HG02981 (cell line): ENCODE measurements around the gene UBE4A.

Source experiments
- ATAC-seq: cut with Tn5 transposase; IDR thresholded peaks from one replicate; pipeline ENCODE4 v1.9.1; 2021; ENCODE audit warnings: mild to moderate bottlenecking, moderate library complexity; ENCODE audit not compliant: unreplicated experiment

UBE4A gene

DNA sequence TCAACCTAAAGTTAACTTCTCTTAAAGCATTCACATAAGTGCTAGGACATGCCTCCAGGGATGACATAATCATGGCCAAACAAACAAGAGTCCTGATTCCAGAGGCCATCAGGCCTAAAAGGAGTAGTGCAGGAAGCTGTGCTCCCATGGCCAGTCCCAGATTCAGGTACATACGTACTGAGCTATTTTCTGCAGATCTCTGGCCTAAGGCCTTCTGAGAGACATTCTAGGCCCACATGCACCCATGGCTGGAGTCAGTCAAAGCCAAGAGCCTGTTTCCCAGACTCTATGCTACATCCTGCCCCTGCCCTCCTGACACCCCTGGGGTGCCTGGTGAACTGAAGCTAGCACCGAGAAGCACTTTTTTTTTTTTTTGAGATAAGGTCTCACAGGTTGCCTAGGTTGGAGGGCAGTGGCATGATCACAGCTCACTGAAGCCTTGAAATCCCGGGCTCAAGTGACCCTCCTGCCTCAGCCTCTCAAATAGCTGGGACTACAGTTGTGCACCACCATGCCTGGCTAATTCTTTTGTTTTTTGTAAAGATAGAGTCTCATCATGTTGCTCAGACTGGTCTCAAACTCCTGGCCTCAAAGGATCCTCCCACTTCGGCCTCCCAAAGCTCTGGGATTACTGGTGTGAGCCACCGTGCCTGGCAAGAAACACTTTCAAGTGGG lies 17.4 kb upstream of the UBE4A start:
- ATAC-seq, result no peak

DNA sequence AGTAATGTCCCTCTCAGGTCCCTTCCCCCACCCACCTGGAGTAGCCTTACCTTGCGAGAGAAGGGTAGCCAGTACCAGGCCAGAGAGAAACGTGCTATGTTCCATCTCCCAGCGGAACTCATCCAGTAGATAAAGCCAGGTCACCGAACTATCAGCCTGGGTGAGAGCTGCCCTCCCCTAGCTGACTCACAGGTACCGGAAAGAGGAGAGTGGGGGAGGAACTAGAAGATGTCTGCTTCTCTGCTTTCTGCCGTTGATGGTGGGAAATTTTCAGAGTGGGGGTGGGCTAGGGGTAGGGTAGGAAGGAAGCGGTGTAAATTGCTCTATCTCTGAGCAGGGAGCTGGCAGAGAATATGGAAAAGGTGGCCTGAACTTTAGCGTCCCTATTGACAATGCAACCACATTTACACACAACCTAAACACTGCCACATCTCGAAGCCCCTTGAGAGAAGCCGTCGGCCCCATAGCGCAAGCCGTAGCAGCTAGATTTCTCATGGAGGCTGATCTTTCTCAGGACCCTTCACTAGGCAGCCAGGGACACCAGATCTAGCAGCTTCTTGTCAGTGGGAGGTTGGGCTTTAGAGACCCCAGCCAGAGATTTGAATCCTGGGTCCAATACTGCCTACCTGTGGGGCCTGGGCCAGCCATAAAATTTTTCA lies 16.8 kb upstream of the UBE4A start, which contains the start of gene CD3D:
Gene CD3D (minus strand): TSS at position 203 of the 659 bp plus-strand sequence. CDS start 98 bp downstream, at position 105.
- no peak for ATAC-seq

DNA sequence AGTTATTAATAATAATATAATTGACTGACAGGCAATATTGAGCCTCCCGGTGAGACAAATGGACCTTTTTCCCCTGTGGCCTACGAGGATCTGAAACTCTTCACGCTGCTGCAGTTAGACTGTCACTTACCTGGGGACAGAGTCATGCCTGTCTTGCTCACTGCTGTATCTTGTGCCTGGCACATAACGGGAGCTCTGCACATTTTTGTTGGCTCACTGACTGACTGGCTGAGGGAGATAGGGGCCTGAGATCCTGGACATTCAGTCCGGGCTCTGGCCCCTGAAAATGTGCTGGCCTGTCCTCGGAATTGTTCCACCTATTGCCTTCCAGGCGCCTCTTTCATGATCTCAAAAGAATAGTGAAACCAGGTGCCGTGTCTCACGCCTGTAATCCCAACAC lies 16.2 kb upstream of the UBE4A start:
- no peak for ATAC-seq

DNA sequence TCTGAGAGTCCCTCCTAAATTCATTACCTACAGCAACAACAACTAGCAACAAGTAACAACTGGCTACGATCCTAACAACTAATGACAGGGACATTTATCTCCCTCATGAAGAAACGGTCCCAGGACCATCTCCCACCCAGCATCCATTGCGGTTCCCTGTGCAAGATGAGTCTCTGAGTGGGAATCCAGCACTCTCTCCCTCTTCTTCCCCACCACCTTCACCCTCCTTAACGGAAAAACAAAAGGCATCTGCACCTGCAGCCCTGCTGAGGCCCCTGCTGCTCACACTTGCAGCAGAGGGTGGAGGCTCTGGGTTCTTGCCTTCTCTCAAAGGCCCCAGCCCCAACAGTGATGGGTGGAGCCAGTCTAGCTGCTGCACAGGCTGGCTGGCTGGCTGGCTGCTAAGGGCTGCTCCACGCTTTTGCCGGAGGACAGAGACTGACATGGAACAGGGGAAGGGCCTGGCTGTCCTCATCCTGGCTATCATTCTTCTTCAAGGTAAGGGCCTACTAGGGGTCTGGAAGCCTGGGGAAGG lies 15.4 kb upstream of the UBE4A start, which contains the start of gene CD3G:
Gene CD3G (plus strand): TSS at position 364 of the 535 bp plus-strand sequence. CDS start 80 bp downstream, at position 444.
- ATAC-seq, result no peak

DNA sequence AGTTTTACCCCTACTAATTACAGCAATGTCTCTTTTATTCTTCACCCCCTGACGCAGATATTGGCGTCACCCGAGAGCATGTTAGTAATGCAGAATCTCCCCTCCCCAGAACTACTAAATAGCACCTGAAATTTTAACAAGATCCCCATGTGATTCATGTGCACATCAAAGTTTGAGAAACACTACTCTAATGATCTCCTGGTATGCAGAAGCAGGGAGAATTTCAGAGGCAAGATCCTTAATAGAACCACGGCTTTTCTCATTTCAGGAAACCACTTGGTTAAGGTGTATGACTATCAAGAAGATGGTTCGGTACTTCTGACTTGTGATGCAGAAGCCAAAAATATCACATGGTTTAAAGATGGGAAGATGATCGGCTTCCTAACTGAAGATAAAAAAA lies 9.9 kb upstream of the UBE4A start:
- ATAC-seq, result no peak

DNA sequence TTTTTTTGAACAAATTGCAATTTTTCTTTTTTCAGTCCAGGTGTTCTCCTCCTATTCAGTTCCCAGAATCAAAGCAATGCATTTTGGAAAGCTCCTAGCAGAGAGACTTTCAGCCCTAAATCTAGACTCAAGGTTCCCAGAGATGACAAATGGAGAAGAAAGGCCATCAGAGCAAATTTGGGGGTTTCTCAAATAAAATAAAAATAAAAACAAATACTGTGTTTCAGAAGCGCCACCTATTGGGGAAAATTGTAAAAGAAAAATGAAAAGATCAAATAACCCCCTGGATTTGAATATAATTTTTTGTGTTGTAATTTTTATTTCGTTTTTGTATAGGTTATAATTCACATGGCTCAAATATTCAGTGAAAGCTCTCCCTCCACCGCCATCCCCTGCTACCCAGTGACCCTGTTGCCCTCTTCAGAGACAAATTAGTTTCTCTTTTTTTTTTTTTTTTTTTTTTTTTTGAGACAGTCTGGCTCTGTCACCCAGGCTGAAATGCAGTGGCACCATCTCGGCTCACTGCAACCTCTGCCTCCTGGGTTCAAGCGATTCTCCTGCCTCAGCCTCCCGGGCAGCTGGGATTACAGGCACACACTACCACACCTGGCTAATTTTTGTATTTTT lies 6.2 kb upstream of the UBE4A start:
- no peak for ATAC-seq

DNA sequence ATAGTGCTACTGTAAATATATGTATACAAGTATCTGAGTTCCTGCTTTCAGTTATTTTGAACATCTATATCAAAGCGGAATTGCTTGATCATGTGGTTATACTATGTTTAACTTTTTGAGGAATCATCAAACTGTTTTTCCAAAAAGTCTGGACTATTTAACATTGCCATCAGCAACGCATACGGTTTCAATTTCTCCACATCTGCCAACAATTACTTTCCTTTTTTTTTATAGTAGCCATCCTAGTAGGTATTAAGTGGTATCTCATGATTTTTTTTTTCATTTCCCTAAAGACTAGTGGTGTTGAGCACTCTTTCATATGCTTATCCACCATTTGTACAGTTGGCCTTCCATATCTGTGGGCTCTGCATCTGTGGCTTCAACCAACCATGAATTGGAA lies 1.3 kb upstream of the UBE4A start:
- no peak for ATAC-seq

DNA sequence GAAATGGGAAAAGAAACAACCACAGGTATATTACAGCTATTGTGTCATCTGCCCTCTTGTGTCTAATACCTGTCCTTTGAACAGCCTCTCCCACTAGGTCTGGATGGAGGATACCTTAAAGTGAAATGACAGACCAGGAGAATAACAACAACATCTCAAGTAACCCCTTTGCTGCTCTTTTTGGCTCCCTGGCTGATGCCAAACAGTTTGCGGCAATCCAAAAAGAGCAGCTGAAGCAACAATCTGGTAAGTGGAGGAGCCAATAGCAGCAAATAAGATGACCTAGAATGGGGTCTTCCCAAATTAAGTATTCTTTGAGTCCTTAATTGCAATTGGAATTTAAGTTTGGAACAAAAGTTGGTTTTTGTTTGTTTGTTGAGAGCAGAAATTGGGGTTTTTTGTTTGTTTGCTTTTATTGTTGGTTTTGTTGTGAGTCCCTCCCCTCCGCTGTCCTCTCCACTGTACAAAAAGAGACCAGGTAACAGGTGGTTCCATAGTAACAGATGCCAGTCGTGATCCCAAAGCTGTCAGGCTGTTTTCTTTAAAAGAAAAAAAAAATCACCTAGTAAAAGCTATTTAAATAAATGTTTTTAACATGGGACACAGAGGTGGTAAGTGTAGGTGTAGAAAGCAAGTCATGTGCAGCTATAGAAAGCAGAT lies 5.7 kb downstream of the UBE4A start:
- no peak for ATAC-seq

DNA sequence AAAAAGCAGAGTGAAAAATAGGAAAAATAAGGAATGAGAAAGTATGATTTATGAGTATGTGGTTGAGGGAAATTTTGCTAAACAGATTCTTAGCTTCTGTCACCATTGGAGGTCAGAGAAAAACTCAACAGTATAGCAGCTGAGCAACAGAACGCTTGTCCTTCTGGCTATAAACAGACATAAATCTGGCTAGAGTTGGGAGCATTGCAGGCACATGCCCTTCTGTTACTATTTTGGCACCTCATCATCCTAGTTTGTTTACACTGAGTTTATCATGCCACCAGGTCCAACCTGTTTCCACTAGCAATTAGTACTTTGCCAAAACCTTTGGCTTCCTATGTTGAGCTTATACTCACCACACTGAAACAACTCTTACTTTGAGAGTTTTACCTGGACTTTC lies 6.9 kb downstream of the UBE4A start:
- ATAC-seq, result no peak

DNA sequence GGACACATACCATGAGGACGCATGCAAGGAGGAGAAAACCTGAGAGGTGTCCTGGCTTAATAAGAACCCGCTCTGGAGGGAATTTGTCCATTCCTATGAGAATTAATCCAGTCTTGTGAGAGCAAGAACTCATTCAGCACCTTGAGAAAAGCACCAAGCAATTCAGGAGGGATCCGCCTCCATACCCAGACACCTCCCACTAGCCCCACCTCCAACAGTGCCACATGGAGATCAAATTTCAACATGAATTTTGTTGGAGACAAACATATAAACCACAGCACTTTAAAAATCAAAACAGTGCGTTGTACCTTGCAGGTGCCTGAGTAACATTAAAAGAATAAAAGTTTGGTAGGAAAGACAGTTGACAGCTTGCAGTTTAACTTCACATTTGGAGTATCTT lies 11.4 kb downstream of the UBE4A start:
- no peak for ATAC-seq

DNA sequence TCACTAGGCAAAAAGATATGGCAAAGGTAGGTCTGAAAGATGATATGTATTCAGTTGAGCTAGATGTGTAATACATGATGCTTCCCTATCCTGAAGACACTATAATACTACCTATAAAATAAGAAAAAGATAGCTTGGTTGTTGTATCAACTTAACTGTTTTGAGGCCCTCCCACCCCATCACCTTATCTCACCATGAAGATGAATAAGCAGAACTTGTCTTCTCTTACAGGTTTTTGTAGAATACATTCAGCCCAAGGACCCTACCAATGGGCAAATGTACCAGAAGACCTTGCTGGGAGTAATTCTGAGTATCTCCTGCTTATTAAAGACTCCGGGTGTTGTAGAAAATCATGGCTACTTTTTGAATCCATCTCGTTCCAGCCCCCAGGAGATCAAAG lies 13.9 kb downstream of the UBE4A start:
- ATAC-seq, result no peak

DNA sequence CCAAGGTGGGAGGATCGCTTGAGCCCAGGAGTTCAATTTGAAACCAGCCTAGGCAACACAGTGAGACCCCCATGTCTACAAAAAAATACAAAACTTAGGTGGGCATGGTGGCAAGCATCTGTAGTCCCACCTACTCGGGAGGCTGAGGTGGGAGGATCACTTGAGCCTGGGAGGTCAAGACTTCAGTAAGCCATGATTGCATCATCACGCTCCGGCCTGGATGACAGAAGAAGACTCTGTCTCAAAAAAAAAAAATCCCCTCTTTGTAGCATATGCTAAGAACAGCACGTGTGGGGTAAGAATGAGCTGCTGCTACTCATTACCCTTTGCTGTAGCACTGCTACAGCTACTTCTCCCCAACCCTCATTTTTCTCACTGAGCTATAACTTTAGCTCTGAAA lies 14.5 kb downstream of the UBE4A start:
- ATAC-seq, result no peak

DNA sequence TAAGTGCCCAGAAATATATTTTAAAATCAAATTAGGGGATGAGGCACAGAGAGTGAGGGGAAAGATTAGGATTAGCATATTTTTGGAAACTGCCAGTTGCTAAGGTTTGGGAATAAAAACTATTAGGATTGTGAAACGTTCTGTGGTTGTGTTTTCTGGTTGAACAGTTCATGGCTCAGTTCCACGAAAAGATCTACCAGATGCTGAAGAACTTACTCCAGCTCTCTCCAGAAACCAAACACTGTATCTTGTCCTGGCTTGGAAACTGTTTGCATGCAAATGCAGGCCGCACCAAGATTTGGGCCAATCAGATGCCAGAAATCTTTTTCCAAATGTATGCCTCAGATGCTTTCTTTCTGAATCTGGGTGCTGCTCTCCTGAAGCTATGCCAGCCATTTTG lies 15.3 kb downstream of the UBE4A start:
- ATAC-seq, result no peak

DNA sequence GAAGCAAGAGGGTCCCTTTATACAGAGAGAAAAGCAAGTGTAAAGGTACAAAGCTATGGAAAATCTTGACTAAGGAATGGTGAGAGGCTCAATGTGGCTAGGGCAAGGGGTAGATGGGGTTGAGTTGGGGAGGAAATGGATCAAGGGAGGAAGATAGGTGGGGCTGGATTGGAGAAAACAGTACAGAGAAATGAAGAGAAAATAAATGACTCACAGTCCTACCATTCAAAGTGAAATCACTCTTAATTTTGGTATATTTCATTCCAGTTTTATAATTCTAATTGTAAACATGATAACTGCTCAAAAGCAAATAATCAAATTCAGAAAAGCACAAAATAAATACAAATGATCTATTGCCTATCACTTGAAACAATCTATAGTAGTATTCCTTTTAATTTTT lies 16.6 kb downstream of the UBE4A start:
- no peak for ATAC-seq

DNA sequence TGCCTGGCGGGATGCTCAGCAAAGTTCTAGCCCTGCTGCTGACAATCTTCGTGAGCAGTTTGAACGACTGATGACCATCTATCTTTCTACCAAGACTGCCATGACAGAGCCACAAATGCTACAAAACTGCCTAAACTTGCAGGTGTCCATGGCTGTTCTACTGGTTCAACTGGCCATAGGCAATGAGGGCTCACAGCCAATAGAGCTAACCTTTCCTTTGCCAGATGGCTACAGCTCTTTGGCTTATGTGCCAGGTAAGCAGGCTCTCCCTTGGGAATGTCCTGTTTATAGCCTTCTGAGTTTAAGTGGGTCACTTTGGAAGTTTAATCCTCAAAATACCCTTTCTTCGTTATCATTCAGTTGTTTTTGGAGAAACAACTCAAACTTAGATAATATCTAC lies 20.1 kb downstream of the UBE4A start:
- no peak for ATAC-seq

DNA sequence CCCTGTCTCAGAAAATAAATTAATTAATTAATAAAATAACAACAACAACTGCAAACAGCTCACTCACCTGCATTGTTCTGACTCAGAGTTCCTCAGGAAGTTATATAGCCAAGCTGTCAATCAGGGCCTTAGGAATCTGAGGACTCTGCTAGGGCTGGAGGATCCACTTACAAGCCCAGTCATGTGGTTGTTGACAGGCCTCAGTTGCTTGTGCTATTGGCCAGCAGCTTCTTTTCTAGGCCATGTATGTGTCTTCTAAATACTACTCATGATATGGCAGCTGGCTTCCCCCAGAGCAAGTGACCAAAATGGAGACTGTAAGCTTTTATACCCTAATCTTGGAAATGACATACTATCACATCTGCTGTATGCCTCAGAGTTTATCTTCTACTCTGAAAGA lies 21.2 kb downstream of the UBE4A start:
- ATAC-seq, result no peak

DNA sequence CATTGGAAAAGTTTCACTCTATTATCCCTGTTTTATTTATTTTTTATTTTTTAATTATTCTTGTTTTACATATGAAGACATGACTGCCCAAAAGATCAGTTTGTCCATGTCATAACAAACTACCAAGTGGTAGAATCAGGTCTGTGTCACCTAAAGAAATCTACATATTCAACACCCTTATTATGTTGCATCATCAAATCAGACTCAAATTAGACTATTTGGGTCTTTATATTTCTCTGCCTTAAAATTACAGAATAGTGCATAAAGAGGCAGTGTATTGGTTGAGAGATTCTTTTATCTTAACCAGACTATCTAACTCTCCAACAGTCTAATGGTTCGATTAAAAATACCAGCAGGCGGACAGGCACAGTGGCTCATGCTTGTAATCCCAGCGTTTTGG lies 23.6 kb downstream of the UBE4A start:
- no peak for ATAC-seq

DNA sequence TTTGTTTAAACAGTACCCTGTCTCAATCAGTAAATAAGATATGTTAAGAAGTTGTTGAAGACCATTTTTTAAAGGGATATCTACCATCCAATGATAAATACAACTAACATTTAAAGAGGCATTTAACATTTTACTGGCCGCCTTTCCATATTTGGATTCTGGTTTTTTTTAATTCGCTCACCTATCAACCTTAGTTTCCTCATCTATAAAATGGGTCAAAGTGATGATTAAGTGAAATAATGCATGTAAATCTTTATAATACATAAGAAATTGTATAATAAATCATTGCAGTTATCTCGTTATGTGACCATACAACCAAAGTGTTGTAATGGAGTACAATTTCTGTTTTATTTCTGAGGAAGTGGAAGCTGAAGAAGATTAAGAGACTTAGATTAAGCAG lies 24.3 kb downstream of the UBE4A start:
- no peak for ATAC-seq

DNA sequence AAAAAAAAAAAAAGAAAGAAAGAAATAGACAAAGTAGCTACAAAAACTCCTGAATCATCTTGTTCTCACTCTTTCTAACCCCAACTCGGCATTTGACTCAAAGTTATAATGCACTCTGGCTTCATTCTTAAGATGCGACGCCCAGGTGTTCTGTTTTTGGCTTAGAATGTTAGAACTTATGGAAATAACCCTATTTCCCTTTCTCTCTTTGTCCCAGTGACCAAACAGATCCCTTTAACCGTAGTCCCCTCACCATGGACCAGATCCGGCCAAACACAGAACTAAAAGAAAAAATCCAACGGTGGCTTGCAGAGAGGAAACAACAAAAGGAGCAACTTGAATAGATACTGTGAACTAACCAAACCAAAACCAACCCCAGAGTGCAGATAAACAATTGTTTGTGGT lies 36.7 kb downstream of the UBE4A start:
- no peak for ATAC-seq

DNA sequence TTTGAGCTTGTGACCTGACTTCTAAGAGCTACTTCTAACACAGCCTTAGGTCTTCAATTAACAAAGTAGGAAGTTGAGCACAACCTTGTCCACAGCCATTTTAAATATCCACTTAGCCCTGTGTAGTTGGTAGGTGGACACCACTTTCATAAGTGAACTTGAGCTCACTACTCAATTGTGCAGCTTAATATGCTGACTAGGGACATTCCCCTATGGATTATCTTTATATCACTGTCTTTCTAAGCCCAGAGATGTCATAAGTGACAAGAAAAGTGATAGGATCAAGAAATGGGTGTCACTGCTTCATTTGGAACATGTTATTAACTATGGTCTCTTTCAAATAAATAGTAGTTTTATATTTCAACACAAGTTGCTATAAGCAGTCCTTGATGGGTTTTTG lies 38.0 kb downstream of the UBE4A start:
- no peak for ATAC-seq

DNA sequence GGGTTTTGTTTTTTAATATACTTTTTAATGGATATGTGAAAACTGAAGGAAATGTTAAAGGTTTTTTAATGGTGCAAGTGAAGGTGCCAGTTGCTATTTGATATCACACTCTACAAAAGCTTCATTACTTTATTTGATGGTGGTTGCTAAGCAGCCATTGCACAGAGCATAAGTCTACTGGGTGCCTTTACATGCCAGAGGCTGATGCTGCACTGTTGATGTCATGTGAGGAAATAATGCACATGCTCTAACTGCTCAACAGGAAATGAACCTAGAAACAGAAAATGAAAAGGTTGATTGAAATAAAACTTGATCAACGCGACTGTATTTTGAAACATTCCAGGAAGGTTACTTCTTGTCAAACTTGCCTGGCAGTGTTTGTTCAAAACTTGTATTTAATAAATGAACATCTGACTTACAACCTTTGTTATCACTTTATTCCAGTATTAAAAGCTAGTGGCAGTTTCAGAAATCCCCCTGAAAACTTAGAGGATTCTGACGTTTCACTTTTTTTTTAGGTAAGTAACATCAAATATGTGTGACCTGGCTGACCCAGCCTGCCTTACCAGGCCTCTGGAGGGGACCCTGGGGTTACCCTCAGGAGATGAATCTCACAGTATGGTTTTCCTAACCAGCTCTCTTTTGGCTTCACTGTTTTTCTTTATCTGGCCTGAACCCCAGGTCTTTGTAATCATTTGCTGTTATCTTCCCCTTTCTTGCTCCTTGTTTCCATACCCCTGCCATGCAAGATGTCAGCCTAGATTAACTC lies 39.6 kb downstream of the UBE4A start:
- peak; percentile 37 for ATAC-seq
